GM20000 (cell line): Measurements from ENCODE around the gene RC3H2.
"Not testable (repeated sequence)": the region's sequence is repeated elsewhere in the genome, so short reads cannot be mapped to it uniquely, and the experiment has no call there.

Experiments
- DNase-seq: peaks from one replicate; pipeline ENCODE4 v3.0.0; 2012; ENCODE audit warnings: low spot score
- CTCF ChIP-seq: IDR thresholded peaks from 2 replicates; pipeline ENCODE4 v1.5.1; 2012; ENCODE audit warnings: mild to moderate bottlenecking, control low read depth; ENCODE audit errors: extremely low read depth, missing control alignments

Gene RC3H2

DNA sequence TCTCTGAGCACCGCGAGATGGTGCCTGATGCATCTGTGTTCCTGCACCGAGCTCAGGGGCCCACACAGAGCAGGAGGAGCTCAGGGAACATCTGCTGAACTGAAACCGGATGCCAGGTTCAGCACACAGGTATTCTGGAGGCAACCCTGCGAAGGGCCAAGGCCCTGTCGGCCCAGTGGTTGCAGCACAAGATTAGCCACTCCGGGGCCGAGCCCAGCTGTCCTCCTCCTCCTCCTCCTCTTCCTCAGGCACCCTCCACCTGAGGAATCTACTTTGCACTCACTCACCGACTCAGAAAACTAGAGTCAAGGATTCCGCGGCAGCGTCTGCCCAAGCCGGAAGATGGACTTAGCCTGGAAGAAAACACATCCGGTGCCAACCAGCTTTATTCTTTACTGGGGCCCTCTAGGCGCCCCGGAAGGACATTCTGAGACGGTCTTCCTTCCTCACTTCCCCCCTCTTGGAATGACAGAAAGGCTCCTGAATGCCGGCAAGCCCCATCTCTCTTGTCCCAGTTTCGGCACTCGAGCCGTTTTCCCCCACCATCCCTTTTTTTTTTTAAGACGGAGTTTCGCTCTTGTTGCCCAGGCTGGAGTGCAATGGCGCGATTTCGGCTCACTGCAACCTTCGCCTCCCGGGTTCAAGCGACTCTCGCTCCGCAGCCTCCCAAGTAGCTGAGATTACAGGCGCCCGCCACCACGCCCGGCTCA lies 8.0 kb upstream of the RC3H2 start, which contains the start of gene ZBTB6:
Gene ZBTB6, minus strand, starts transcription at position 360 of the 710 bp plus-strand sequence. CDS start 1,251 bp downstream, outside the sequence.
- peak; percentile 77 for DNase-seq

GRCh38 chr9:122912671-122912963 lies 7.5 kb upstream of the RC3H2 start:
- no peak for DNase-seq
- no peak for TF ChIP-seq CTCF

More for the DNA sequence above, 8.0 kb upstream of the RC3H2 start, which contains the start of gene ZBTB6:
- no peak for TF ChIP-seq CTCF

- not testable (repeated sequence) for DNase-seq
Measured at GRCh38 chr9:122906122-122906521, 963 bp upstream of the RC3H2 start.

GRCh38 chr9:122904466-122904822 lies 715 bp downstream of the RC3H2 start:
- DNase-seq = peak; percentile 42
- TF ChIP-seq CTCF = no peak

- no peak for TF ChIP-seq CTCF
- peak; percentile 45 for DNase-seq
Measured at GRCh38 chr9:122900791-122901190, 4.4 kb downstream of the RC3H2 start.

DNA sequence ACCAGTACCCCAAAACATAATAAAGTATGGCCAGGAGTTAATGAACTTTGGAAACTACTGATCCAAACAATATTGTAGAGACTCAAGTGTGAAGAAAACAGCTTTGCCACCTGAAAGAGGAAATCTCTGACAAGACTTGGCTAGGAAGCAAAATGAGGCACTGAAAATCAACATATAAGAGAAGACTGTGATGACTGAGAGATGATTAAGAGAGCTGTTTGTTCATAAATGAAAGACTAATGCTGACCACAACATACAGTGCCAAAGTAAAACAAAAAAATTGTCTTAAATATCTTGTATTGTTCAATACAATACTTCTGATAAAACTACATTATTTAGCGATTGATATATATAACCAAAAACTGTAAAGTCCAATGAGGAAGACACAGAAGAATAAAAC lies 7.2 kb downstream of the RC3H2 start:
- no peak for TF ChIP-seq CTCF

GRCh38 chr9:122888480-122888879 lies 16.7 kb downstream of the RC3H2 start:
- no peak for TF ChIP-seq CTCF
- no peak for DNase-seq

More for the DNA sequence above, 7.2 kb downstream of the RC3H2 start:
- DNase-seq = no peak

DNA sequence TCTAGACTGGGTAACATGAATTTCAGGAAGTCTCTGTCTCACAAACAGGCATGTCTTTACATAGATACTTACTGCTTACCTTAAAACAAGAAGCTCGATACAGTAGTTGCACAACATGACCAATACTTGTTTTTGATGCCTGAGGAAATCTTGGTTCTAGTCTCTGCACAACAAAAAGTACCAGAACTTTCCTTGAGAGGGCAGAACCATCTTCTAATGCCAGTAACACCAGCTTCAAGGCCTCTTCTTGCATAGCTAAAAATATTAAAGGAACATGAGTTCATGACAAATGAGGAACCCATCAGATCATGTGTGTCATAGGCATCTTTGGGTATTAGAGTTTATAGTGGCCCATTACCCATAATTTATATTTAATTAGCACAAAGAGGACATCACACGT lies 22.0 kb downstream of the RC3H2 start:
- no peak for DNase-seq

More for the DNA sequence above, 22.0 kb downstream of the RC3H2 start:
- TF ChIP-seq CTCF = no peak
